ENCODE measurements around the gene TRIM43B. TPM values are rescaled to one million over a fixed set of nuclear protein-coding genes. Genes with fewer than 3 reads are reported as not detected.

The TRIM43B gene
- total and polyA plus RNA-seq, 2 donors from 2014 or later, result not detected

DNA sequence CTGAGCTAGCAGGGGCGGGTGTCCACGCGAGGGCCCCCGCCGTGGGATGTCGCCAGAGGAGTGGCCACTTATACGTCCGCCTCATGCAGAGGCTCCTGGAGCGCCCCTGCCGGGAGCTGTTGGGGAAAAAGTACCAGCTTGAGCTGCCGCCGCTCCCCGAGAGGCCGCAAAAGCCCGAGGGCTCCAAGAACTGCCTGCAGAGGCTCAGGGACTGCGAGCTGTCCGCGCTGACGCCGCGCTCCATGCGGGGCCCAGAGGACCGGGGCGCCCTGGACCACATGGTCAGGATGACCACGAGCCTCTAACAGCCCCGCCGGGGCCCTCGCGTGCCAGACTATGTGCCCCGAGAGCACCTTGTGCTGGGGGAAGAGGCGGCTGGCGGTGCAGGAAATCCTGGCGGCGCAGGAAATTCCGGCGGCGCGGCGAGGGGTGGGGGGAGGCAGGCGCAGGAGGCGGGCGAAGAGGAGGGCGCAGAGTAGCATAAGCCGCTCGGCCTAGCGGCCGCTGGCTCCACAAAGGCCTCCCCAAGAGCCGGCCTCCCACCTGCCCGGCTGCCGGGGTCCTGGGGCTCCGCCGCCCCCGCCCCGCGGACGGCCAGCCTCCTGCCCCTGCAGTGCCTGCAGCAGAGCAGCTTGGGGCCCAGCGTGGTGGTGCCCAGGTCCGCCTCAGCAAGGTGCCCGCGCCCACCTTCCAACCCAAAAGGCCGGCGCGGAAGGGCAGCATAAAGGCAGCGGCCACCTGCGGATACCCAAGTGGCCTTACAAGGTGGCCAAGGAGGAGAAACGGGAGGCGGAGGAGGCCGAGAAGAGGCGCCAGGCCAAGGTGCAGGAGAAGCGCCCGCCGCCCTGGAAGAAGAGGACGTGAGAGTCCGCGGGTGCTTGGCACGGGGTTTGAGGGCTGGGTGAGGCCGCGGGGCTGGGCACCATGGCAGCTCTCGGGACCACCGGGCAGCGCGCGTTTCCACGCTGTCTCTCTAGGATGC is 42.1 kb upstream of the TRIM43B start:
- FAIRE-seq (no peak), DNase-seq (peak; percentile 88 to 93 (median 91))
- Histone ChIP-seq H3K27me3 (ENCODE audit: control insufficient read depth, insufficient read depth, low read length) (no peaks in the 10 kb centered on the region), H3K4me1 (ENCODE audit: control insufficient read depth in 2 of 3, insufficient read depth in 2 of 3, low read depth in 1 of 3, low read length in 3 of 3) (peaks cover 0 to 13% (median 7%) of the 10 kb centered on the region in 3 donors), H3K36me3 (ENCODE audit: control insufficient read depth in 2 of 3, insufficient read depth in 3 of 3, low read length in 3 of 3) (no peaks in the 10 kb centered on the region), H3K9me3 (ENCODE audit: control insufficient read depth in 2 of 3, insufficient read depth in 1 of 3, low read length in 3 of 3) (no peaks in the 10 kb centered on the region), H3K4me3 (ENCODE audit: low read length in 3 of 3) (peak overlapping the region; percentile 51 to 63 (median 63)), H3K9ac (ENCODE audit: low read length in 3 of 3) (peak overlapping the region; percentile 12 to 67 (median 24)), H3K27ac (ENCODE audit: low read depth in 2 of 2, low read length in 2 of 2) (peak overlapping the region; percentile 67 to 85)
- TF ChIP-seq CTCF (IDR thresholded peaks at IDR 0.05; ENCODE audit: borderline replicate concordance, extremely low read depth, insufficient read depth), result no peak
- intact Hi-C loops (cut with DNase I), result no loop called here

DNA sequence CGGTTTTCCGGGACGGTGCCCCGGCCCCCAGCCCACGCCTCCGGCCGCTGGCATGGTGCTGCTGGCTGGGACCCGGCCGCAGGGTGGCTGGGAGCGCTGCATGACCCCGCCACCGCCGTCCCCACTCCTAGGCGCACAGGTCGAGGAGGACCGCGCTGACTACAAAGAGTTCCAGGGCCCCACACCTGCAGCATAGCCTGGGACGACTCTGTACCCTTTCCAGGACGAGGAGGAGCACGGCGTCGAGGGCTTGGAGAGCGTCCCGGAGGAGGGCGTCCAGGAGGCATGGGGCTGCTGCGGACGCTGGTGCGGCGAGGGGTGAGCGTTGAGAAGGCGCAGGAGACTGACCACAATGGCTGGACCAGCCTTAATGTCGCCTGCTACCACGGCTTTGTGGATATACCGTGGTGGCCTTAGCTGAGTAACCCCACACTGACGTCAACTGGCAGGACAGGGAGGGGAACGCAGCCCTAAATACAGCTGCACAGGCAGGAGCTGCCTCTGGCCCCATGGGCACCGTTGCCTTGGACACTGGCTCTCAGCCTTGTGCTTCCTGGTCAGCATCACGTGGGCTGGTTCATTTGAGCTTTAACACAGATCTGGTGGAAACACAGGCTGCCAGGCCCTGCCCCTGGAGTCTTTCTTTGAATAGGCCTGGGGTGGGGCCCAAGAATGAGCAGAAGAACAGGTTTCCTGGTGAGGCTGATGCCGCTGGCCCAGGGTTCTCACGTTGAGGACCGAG is 40.9 kb upstream of the TRIM43B start:
- H3K36me3 ChIP-seq (ENCODE audit: control insufficient read depth in 2 of 3, insufficient read depth in 3 of 3, low read length in 3 of 3), result no peaks in the 10 kb centered on the region
- no peak for TF ChIP-seq CTCF (IDR thresholded peaks at IDR 0.05; ENCODE audit: borderline replicate concordance, extremely low read depth, insufficient read depth)
- H3K27ac ChIP-seq (ENCODE audit: low read depth in 2 of 2, low read length in 2 of 2), result peak overlapping the region; percentile 67 to 85
- peak overlapping the region in 1 of 3 donors; percentile 67 for H3K9ac ChIP-seq (ENCODE audit: low read length in 3 of 3)
- FAIRE-seq (no peak), DNase-seq (peak in 4 of 5 donors; percentile 16 to 88 (median 46))
- no peaks in the 10 kb centered on the region for H3K27me3 ChIP-seq (ENCODE audit: control insufficient read depth, insufficient read depth, low read length)
- intact Hi-C loops (cut with DNase I), result no loop called here
- H3K4me1 ChIP-seq (ENCODE audit: control insufficient read depth in 2 of 3, insufficient read depth in 2 of 3, low read depth in 1 of 3, low read length in 3 of 3), result peaks cover 0 to 7% (median 6%) of the 10 kb centered on the region in 3 donors
- peak overlapping the region; percentile 31 to 63 (median 35) for H3K4me3 ChIP-seq (ENCODE audit: low read length in 3 of 3)
- H3K9me3 ChIP-seq (ENCODE audit: control insufficient read depth in 2 of 3, insufficient read depth in 1 of 3, low read length in 3 of 3), result no peaks in the 10 kb centered on the region

GRCh38 chr2:95524195-95524594 is 39.6 kb upstream of the TRIM43B start:
- Histone ChIP-seq H3K9ac (ENCODE audit: low read length in 3 of 3) (no peak overlapping the region), H3K27ac (ENCODE audit: low read depth in 2 of 2, low read length in 2 of 2) (no peak overlapping the region), H3K9me3 (ENCODE audit: control insufficient read depth in 2 of 3, insufficient read depth in 1 of 3, low read length in 3 of 3) (no peaks in the 10 kb centered on the region), H3K4me3 (ENCODE audit: low read length in 3 of 3) (no peak overlapping the region), H3K36me3 (ENCODE audit: control insufficient read depth in 2 of 3, insufficient read depth in 3 of 3, low read length in 3 of 3) (no peaks in the 10 kb centered on the region), H3K27me3 (ENCODE audit: control insufficient read depth, insufficient read depth, low read length) (no peaks in the 10 kb centered on the region), H3K4me1 (ENCODE audit: control insufficient read depth in 2 of 3, insufficient read depth in 2 of 3, low read depth in 1 of 3, low read length in 3 of 3) (peaks cover 0 to 7% (median 6%) of the 10 kb centered on the region in 3 donors)
- no peak for TF ChIP-seq CTCF (IDR thresholded peaks at IDR 0.05; ENCODE audit: borderline replicate concordance, extremely low read depth, insufficient read depth)
- DNase-seq, result no peak
- no peak for FAIRE-seq
- intact Hi-C loops (cut with DNase I), result no loop called here

All from kidney (tissue), 14 donors.